Measurements from ENCODE around the gene TMEM184A.

Gene TMEM184A

GRCh38 chr7:1555813-1556543 lies at the start of gene TMEM184A:
Gene TMEM184A, minus strand, starts transcription at chr7:1556205. Its CDS starts 721 bp downstream, at chr7:1555484.
- DNase-seq, result peak; percentile 36

- DNase-seq, result no peak
These were observed 48.4 kb upstream of the TMEM184A start for GRCh38 chr7:1604383-1604782.

GRCh38 chr7:1603346-1604225 lies 47.6 kb upstream of the TMEM184A start:
- DNase-seq, result no peak

- DNase-seq, result no peak
These were observed 46.4 kb upstream of the TMEM184A start for GRCh38 chr7:1602386-1602785.

GRCh38 chr7:1601956-1602355 lies 46.0 kb upstream of the TMEM184A start:
- no peak for DNase-seq

GRCh38 chr7:1599640-1600395 lies 43.8 kb upstream of the TMEM184A start:
- DNase-seq, result no peak

GRCh38 chr7:1598961-1599639 lies 43.1 kb upstream of the TMEM184A start:
- no peak for DNase-seq

- DNase-seq, result no peak
These were observed 42.3 kb upstream of the TMEM184A start for GRCh38 chr7:1598286-1598685.

- no peak for DNase-seq
These were observed 41.8 kb upstream of the TMEM184A start for GRCh38 chr7:1597791-1598190.

- no peak for DNase-seq
These were observed 41.2 kb upstream of the TMEM184A start for GRCh38 chr7:1597066-1597760.

- DNase-seq, result no peak
These were observed 40.4 kb upstream of the TMEM184A start for GRCh38 chr7:1596181-1597043.

- DNase-seq, result no peak
These were observed 39.6 kb upstream of the TMEM184A start for GRCh38 chr7:1595636-1596035.

- DNase-seq, result no peak
These were observed 39.0 kb upstream of the TMEM184A start for GRCh38 chr7:1595027-1595426.

GRCh38 chr7:1593904-1594421 lies 38.0 kb upstream of the TMEM184A start:
- DNase-seq, result no peak

GRCh38 chr7:1593091-1593866 lies 37.3 kb upstream of the TMEM184A start:
- DNase-seq, result peak; percentile 14

- no peak for DNase-seq
These were observed 36.4 kb upstream of the TMEM184A start for GRCh38 chr7:1592299-1592871.

GRCh38 chr7:1591876-1592275 lies 35.9 kb upstream of the TMEM184A start:
- DNase-seq, result no peak

GRCh38 chr7:1591396-1591795 lies 35.4 kb upstream of the TMEM184A start:
- DNase-seq, result no peak

GRCh38 chr7:1590887-1591286 lies 34.9 kb upstream of the TMEM184A start:
- no peak for DNase-seq

GRCh38 chr7:1590476-1590875 lies 34.5 kb upstream of the TMEM184A start:
- DNase-seq, result no peak

Measured in activated CD4-positive, alpha-beta T cell treated with anti-CD3 and anti-CD28 coated beads, Interleukin-10, Interleukin-2, amounts not matched to agents 100 ng/mL and 50 ng/mL, durations not matched to agents 16 hours and 8 hours (primary cell).